Measurements from ENCODE around the gene BLOC1S4. TPM values are rescaled to one million over a fixed set of nuclear protein-coding genes. Genes with fewer than 3 reads are reported as not detected.
"Not testable (repeated sequence)": the region's sequence is repeated elsewhere in the genome, so short reads cannot be mapped to it uniquely, and the experiment has no call there.

The BLOC1S4 gene
- total and polyA plus RNA-seq, 2 donors: 5.6 to 12.4 TPM

GRCh38 chr4:6748286-6748685 lies 32.3 kb downstream of the BLOC1S4 start:
- Histone ChIP-seq H3K27ac (ENCODE audit: low read depth) (no peak overlapping the region), H3K4me1 (ENCODE audit: insufficient read depth) (no peaks in the 10 kb centered on the region), H3K4me3 (ENCODE audit: low read depth, low read length) (no peak overlapping the region), H3K36me3 (ENCODE audit: insufficient read depth) (no peaks in the 10 kb centered on the region)
- DNase-seq (ENCODE audit: extremely low spot score): no peak
- 90% methylated on average over 9 of the region's 9 CpGs for WGBS

GRCh38 chr4:6749340-6750171 lies 33.6 kb downstream of the BLOC1S4 start:
- no peak overlapping the region for H3K4me3 ChIP-seq (ENCODE audit: low read depth, low read length)
- no peak for DNase-seq (ENCODE audit: extremely low spot score)
- no peaks in the 10 kb centered on the region for H3K36me3 ChIP-seq (ENCODE audit: insufficient read depth)
- H3K27ac ChIP-seq (ENCODE audit: low read depth): peak overlapping the region; percentile 13
- H3K4me1 ChIP-seq (ENCODE audit: insufficient read depth): no peaks in the 10 kb centered on the region
- whole genome bisulfite sequencing: 46% methylated on average over 25 of the region's 25 CpGs

GRCh38 chr4:6750286-6751221 lies 34.6 kb downstream of the BLOC1S4 start:
- H3K27ac ChIP-seq (ENCODE audit: low read depth): peak overlapping the region; percentile 30
- WGBS: 84% methylated on average over 23 of the region's 23 CpGs
- no peak overlapping the region for H3K4me3 ChIP-seq (ENCODE audit: low read depth, low read length)
- H3K36me3 ChIP-seq (ENCODE audit: insufficient read depth): no peaks in the 10 kb centered on the region
- no peak for DNase-seq (ENCODE audit: extremely low spot score)
- H3K4me1 ChIP-seq (ENCODE audit: insufficient read depth): no peaks in the 10 kb centered on the region

GRCh38 chr4:6751611-6752485 lies 35.9 kb downstream of the BLOC1S4 start:
- DNase-seq (ENCODE audit: extremely low spot score): no peak
- Histone ChIP-seq H3K27ac (ENCODE audit: low read depth) (no peak overlapping the region), H3K36me3 (ENCODE audit: insufficient read depth) (no peaks in the 10 kb centered on the region), H3K4me1 (ENCODE audit: insufficient read depth) (no peaks in the 10 kb centered on the region), H3K4me3 (ENCODE audit: low read depth, low read length) (no peak overlapping the region)
- WGBS: 66% methylated on average over 18 of the region's 18 CpGs

- WGBS: 91% methylated on average over 6 of the region's 6 CpGs
- Histone ChIP-seq H3K36me3 (ENCODE audit: insufficient read depth) (no peaks in the 10 kb centered on the region), H3K4me1 (ENCODE audit: insufficient read depth) (no peaks in the 10 kb centered on the region), H3K27ac (ENCODE audit: low read depth) (no peak overlapping the region), H3K4me3 (ENCODE audit: low read depth, low read length) (no peak overlapping the region)
- DNase-seq (ENCODE audit: extremely low spot score): no peak
Measured at GRCh38 chr4:6752486-6752829, 36.5 kb downstream of the BLOC1S4 start.

- H3K4me3 ChIP-seq (ENCODE audit: low read depth, low read length): no peak overlapping the region
- H3K36me3 ChIP-seq (ENCODE audit: insufficient read depth): no peaks in the 10 kb centered on the region
- DNase-seq (ENCODE audit: extremely low spot score): no peak
- H3K27ac ChIP-seq (ENCODE audit: low read depth): no peak overlapping the region
- H3K4me1 ChIP-seq (ENCODE audit: insufficient read depth): no peaks in the 10 kb centered on the region
- 74% methylated on average over 18 of the region's 18 CpGs for WGBS
Measured at GRCh38 chr4:6753103-6753560, 37.2 kb downstream of the BLOC1S4 start.

GRCh38 chr4:6753891-6754290 lies 37.9 kb downstream of the BLOC1S4 start:
- DNase-seq (ENCODE audit: extremely low spot score): no peak
- Histone ChIP-seq H3K4me3 (ENCODE audit: low read depth, low read length) (no peak overlapping the region), H3K4me1 (ENCODE audit: insufficient read depth) (no peaks in the 10 kb centered on the region), H3K27ac (ENCODE audit: low read depth) (no peak overlapping the region), H3K36me3 (ENCODE audit: insufficient read depth) (no peaks in the 10 kb centered on the region)
- 91% methylated on average over 9 of the region's 9 CpGs for WGBS

GRCh38 chr4:6754481-6755087 lies 38.6 kb downstream of the BLOC1S4 start:
- H3K4me1 ChIP-seq (ENCODE audit: insufficient read depth): no peaks in the 10 kb centered on the region
- 92% methylated on average over 3 of the region's 3 CpGs for WGBS
- no peak for DNase-seq (ENCODE audit: extremely low spot score)
- no peaks in the 10 kb centered on the region for H3K36me3 ChIP-seq (ENCODE audit: insufficient read depth)
- H3K27ac ChIP-seq (ENCODE audit: low read depth): no peak overlapping the region
- H3K4me3 ChIP-seq (ENCODE audit: low read depth, low read length): no peak overlapping the region

GRCh38 chr4:6755088-6755753 lies 39.2 kb downstream of the BLOC1S4 start:
- 80% methylated on average over 5 of the region's 5 CpGs for WGBS
- no peak overlapping the region for H3K4me3 ChIP-seq (ENCODE audit: low read depth, low read length)
- no peaks in the 10 kb centered on the region for H3K4me1 ChIP-seq (ENCODE audit: insufficient read depth)
- H3K36me3 ChIP-seq (ENCODE audit: insufficient read depth): no peaks in the 10 kb centered on the region
- no peak for DNase-seq (ENCODE audit: extremely low spot score)
- H3K27ac ChIP-seq (ENCODE audit: low read depth): no peak overlapping the region

- H3K4me1 ChIP-seq (ENCODE audit: insufficient read depth); DNase-seq (ENCODE audit: extremely low spot score); H3K36me3 ChIP-seq (ENCODE audit: insufficient read depth); H3K27ac ChIP-seq (ENCODE audit: low read depth); H3K4me3 ChIP-seq (ENCODE audit: low read depth, low read length): not testable (repeated sequence)
- 67% methylated on average over 2 of the region's 6 CpGs for WGBS
Measured at GRCh38 chr4:6756345-6756744, 40.4 kb downstream of the BLOC1S4 start.

- WGBS: 63% methylated on average over 4 of the region's 4 CpGs
- Histone ChIP-seq H3K4me1 (ENCODE audit: insufficient read depth) (no peaks in the 10 kb centered on the region), H3K4me3 (ENCODE audit: low read depth, low read length) (no peak overlapping the region), H3K27ac (ENCODE audit: low read depth) (no peak overlapping the region), H3K36me3 (ENCODE audit: insufficient read depth) (no peaks in the 10 kb centered on the region)
- no peak for DNase-seq (ENCODE audit: extremely low spot score)
Measured at GRCh38 chr4:6758728-6759127, 42.8 kb downstream of the BLOC1S4 start.

- Histone ChIP-seq H3K4me1 (ENCODE audit: insufficient read depth) (no peaks in the 10 kb centered on the region), H3K4me3 (ENCODE audit: low read depth, low read length) (no peak overlapping the region), H3K36me3 (ENCODE audit: insufficient read depth) (no peaks in the 10 kb centered on the region), H3K27ac (ENCODE audit: low read depth) (no peak overlapping the region)
- 94% methylated on average over 9 of the region's 9 CpGs for WGBS
- DNase-seq (ENCODE audit: extremely low spot score): no peak
Measured at GRCh38 chr4:6760865-6761264, 44.9 kb downstream of the BLOC1S4 start.
